BJ (cell line): Measurements from ENCODE around the gene ZBTB38. TPM values are rescaled to one million over a fixed set of nuclear protein-coding genes. Genes with fewer than 3 reads are reported as not detected.

Experiments
- CTCF ChIA-PET: fragments of 350-600 bp; formaldehyde crosslinking; extraction: SDS; loops from one replicate; lab custom pipeline; 2021; ENCODE audit warnings: antibody characterized with exemption, inconsistent platforms; lab: Yijun Ruan, JAX
- POLR2A ChIA-PET: fragments of 300-600 bp; sonication (Branson Sonifier 250); formaldehyde crosslinking; extraction: SDS; loops from one replicate; lab custom pipeline; 2021; ENCODE audit warnings: antibody characterized with exemption; lab: Charles Lee
- DNase-seq: peaks from one replicate; pipeline ENCODE4 v3.0.0-alpha.2; 2011; ENCODE audit warnings: low read depth
- H3K27me3 ChIP-seq: 2 replicates; pipeline ENCODE4 v1.6.0; 2011; ENCODE audit warnings: low read length; ENCODE audit not compliant: control insufficient read depth, insufficient read depth
- H3K36me3 ChIP-seq: 2 replicates; pipeline ENCODE4 v1.5.1; 2011; ENCODE audit warnings: low read length; ENCODE audit not compliant: control insufficient read depth, insufficient read depth
- H3K4me3 ChIP-seq: 2 replicates; pipeline ENCODE4 v1.5.1; 2011; ENCODE audit warnings: low read depth, mild to moderate bottlenecking, control low read depth, low read length
- CTCF ChIP-seq: IDR thresholded peaks from 2 replicates; pipeline ENCODE4 v1.5.1; 2011; ENCODE audit warnings: low read depth, mild to moderate bottlenecking, control low read depth, inconsistent platforms, low read length, moderate library complexity; ENCODE audit not compliant: insufficient read depth
- polyA plus RNA-seq: library from polyadenylated mRNA; depleted of rRNA; stranded (reverse); fragments of >200 nt; gene quantifications from 2 replicates; pipeline ENCODE4 v1.2.3, GENCODE V29; 2011

Gene ZBTB38
- polyA plus RNA-seq, 1 experiment = 62.0 TPM

DNA sequence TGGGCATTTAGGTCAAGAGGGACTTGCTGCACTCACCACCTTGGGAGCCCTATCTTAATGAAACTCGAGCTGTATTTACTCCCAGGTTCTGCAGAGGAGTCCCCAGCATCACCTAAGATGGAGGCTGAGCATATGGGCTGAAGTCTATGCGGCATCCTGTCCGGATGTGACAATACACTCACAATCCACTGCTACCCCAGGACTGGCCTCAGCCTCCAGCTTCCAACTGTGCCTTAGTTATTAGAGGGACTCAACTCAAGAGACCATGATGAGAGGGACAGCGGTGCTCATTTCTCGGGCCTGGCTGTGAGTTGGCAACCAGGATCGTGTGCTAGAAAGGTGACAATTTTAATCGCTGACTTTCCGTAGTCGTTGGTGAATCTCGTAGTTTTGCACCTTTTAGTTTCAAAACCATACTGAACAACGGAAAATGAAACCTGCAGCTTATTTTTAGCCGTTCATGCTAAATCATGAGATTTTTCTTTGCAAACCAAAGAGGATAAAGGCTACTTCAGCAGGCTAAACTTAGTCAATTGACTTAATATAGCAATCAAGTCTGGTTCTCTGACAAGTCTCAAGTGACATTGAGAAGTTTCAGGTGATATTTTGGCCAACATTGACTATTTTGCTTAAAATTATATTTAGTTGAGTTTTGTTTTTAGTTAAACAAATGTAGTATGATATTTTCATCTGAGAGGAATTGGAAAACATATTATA, 11.1 kb downstream of the ZBTB38 start:
- POLR2A ChIA-PET = no interaction called here
- Histone ChIP-seq H3K4me3 (no peak overlapping the region), H3K36me3 (peaks cover 4% of the 10 kb centered on the region), H3K27me3 (no peaks in the 10 kb centered on the region)
- CTCF ChIA-PET = interaction anchor here (1.2 kb wide), 1 partner anchor 12 kb away, joined by 3 read pairs; no protein-coding TSS in a partner anchor
- DNase-seq = no peak
- TF ChIP-seq CTCF = no peak

DNA sequence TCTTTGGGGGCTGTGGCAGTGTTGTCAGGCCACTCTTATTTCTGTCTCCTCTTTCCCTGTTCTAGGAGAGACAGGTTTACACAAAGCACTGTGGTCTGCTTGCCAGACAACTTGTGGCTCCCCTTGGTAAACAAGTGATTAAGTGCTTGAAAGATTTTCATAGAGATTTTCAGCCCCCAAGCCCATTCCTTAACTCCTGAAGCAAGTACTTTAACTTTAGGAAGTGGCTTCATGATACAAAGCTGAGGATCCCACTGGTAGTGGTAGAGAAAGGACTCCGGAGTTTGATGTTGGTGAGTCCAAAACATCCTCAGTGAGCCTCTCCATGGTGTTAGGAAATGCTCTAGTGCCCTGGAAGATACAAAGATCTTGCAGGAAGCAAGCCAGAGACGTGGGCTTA, 12.0 kb downstream of the ZBTB38 start:
- CTCF ChIA-PET = no interaction called here
- TF ChIP-seq CTCF = no peak
- POLR2A ChIA-PET = no interaction called here
- H3K4me3 ChIP-seq = no peak overlapping the region
- no peak for DNase-seq
- H3K27me3 ChIP-seq = no peaks in the 10 kb centered on the region
- H3K36me3 ChIP-seq = peaks cover 4% of the 10 kb centered on the region

GRCh38 chr3:141380987-141381386, 12.7 kb downstream of the ZBTB38 start:
- TF ChIP-seq CTCF = no peak
- ChIA-PET POLR2A (no interaction called here), CTCF (no interaction called here)
- H3K36me3 ChIP-seq = peaks cover 1% of the 10 kb centered on the region
- H3K27me3 ChIP-seq = no peaks in the 10 kb centered on the region
- DNase-seq = no peak
- H3K4me3 ChIP-seq = no peak overlapping the region

DNA sequence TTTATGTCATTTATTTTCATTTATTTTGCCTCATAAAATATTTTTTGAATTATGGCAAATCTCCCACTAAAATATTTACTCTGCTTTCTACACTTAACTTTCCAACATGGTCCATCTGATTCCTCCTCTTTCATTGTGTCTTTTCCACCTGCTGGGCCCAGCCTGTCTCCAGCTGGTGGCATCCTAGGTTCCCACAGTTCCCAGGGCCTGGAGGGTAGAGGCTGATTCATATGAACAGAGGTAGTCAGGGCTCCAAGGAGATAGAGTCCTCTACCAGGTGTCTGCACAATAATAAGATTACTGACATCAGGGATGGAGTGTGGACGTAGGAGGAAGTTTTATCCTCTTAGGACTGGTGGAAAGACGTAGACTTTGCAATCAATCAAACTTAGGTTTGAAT, 14.3 kb downstream of the ZBTB38 start:
- no peak overlapping the region for H3K4me3 ChIP-seq
- TF ChIP-seq CTCF = no peak
- CTCF ChIA-PET = interaction anchor here (1.4 to 2.5 kb wide), 3 partner anchors 10 to 22 kb away, joined by 3 to 17 read pairs (median 7); no protein-coding TSS in a partner anchor
- H3K36me3 ChIP-seq = no peaks in the 10 kb centered on the region; the same call in none of the 2 replicates
- no peaks in the 10 kb centered on the region for H3K27me3 ChIP-seq
- DNase-seq = no peak
- POLR2A ChIA-PET = no interaction called here

DNA sequence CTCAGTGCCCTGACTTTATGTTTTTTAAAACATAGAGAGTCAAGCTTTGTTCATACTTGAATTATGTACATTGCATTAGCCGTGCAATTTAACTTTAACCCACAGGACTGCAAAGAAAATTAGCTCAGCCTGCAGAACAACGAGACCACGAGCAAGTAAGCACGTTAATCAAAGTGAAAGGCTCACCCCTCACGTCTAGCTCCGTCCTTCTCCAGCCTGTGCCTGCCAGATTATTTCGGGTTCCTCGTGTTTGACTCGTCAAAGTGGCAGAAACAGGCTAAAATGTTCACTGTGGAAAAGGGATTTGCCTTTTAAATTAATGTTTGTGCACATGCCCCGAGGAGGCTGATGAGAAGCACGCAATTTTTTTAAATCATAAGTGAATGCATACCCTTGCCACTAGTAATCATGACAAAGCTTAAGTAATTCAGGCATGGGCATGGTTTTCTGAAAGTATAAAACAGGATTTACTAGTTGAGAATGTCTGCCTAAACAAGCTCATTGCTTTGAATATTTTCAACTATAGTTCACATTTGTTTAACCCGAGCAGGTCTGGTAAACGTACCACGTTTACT, 15.3 kb downstream of the ZBTB38 start:
- Histone ChIP-seq H3K27me3 (no peaks in the 10 kb centered on the region), H3K36me3 (no peaks in the 10 kb centered on the region; the same call in none of the 2 replicates), H3K4me3 (peak overlapping the region; percentile 9)
- ChIA-PET POLR2A (interaction anchor here (0.5 to 1.0 kb wide), 3 partner anchors 18 to 28 kb away, joined by 3 to 4 read pairs (median 3); no protein-coding TSS in a partner anchor), CTCF (interaction anchor here (1.0 to 2.5 kb wide), 9 partner anchors 8 to 76 kb away, joined by 3 to 17 read pairs (median 4); no protein-coding TSS in a partner anchor)
- no peak for DNase-seq
- TF ChIP-seq CTCF = no peak
